Measurements from ENCODE around the gene SPO11. TPM values are rescaled to one million over a fixed set of nuclear protein-coding genes. Genes with fewer than 3 reads are reported as not detected.

The SPO11 gene
- total RNA-seq, 4 donors from 2014 or later: not detected

DNA sequence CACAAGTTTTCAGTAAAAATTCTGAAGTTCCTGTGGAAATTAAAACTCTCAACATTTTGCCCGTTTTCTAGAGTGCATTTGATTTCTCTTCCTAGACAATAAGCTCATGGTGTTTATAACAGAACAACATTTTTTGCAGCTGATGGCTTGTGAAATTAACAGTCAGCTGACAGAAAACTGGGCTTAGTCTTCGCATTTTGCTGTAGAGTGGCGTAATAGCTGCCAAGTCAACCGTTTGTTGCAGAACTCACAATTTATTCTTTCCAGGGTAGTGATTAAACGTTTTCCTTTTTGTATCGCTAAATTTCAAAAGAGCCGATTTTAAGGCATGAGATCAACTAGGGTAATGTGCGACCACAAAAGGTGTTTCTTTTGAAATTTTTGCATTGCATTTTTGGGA lies 1.4 kb downstream of the SPO11 start:
- H3K27me3 ChIP-seq: no peaks in the 10 kb centered on the region
- no peaks in the 10 kb centered on the region for H3K9me3 ChIP-seq
- DNase-seq: no peak
- H3K36me3 ChIP-seq: no peaks in the 10 kb centered on the region
- H3K27ac ChIP-seq: no peak overlapping the region
- no peak for TF ChIP-seq POLR2A (IDR thresholded peaks at IDR 0.05)
- TF ChIP-seq, protein P1, sequence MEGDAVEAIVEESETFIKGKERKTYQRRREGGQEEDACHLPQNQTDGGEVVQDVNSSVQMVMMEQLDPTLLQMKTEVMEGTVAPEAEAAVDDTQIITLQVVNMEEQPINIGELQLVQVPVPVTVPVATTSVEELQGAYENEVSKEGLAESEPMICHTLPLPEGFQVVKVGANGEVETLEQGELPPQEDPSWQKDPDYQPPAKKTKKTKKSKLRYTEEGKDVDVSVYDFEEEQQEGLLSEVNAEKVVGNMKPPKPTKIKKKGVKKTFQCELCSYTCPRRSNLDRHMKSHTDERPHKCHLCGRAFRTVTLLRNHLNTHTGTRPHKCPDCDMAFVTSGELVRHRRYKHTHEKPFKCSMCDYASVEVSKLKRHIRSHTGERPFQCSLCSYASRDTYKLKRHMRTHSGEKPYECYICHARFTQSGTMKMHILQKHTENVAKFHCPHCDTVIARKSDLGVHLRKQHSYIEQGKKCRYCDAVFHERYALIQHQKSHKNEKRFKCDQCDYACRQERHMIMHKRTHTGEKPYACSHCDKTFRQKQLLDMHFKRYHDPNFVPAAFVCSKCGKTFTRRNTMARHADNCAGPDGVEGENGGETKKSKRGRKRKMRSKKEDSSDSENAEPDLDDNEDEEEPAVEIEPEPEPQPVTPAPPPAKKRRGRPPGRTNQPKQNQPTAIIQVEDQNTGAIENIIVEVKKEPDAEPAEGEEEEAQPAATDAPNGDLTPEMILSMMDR (IDR thresholded peaks at IDR 0.05): no peak
- H3K4me3 ChIP-seq: no peak overlapping the region
- H3K4me1 ChIP-seq: peaks cover 0 to 3% (median 0%) of the 10 kb centered on the region in 4 donors

DNA sequence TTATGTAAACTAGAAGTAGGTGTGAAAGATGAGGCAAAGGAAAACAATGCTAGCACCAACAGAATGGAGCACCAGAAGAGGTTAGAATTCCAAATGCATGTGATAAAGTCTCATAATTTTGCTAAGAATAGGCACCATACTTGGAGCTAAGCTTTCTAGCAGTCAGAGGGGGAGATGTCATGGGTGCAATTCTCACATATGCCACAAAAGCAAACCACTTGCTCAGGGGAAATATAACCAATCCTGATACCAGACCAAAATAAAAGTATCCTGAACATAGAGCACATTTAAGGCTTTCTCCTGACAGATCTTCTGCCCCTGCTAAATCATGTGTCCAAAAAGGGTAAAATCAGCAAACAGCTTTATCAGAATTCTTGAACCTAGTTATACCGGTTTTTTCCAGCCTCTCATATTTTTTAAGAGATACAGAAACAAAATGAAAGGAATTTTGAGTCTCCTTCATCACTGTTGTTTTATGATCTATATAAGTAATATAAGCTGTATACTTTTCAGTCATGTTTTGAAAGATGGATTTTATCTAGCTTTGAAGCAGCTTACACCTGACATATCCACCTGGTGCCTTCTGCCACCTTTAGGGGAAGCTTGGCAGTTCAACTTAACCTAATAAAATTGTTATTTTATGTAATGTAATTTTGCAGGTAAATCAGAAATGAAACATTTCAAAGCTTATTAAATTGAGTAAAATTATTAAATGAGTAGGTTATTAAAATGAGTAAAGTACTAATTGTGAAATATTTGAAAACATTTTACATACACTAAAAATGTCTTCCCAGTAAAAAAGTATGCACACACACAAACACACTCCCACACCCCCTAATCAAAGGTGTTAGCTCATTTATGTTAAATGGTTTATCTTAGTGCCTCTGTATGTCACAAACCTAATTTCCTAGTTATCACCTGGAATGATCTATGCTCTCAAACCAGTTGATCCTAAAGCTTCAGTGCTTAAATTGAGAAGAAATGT lies 2.8 kb downstream of the SPO11 start:
- H3K27me3 ChIP-seq: no peaks in the 10 kb centered on the region
- no peaks in the 10 kb centered on the region for H3K36me3 ChIP-seq
- H3K4me3 ChIP-seq: no peak overlapping the region
- no peaks in the 10 kb centered on the region for H3K4me1 ChIP-seq
- H3K27ac ChIP-seq: no peak overlapping the region
- no peaks in the 10 kb centered on the region for H3K9me3 ChIP-seq
- DNase-seq: no peak
- TF ChIP-seq POLR2A (IDR thresholded peaks at IDR 0.05): no peak
- TF ChIP-seq, protein P1 (IDR thresholded peaks at IDR 0.05): peak in 1 of 6 experiments; percentile 18

DNA sequence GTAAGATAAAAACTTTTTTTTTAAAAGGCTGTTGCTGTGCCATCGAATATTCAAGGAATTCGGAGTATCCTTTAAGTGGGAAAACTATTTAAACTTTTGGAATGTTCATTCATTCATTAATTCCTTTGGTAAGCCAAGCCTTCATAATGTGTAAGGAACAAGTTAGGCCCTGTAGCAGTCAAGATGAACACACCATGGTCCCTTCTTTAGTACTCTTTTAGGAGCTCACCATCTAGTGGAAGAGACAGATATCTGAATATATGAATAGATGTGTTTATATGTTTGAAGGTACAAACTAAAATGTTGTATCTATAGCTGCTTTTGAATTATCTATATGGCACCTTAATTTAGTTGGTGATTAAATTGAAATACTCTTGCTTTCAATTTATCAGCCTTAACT lies 5.8 kb downstream of the SPO11 start:
- Histone ChIP-seq H3K36me3 (no peaks in the 10 kb centered on the region), H3K27me3 (no peaks in the 10 kb centered on the region), H3K4me1 (no peaks in the 10 kb centered on the region), H3K4me3 (no peak overlapping the region), H3K27ac (no peak overlapping the region), H3K9me3 (no peaks in the 10 kb centered on the region)
- DNase-seq: no peak
- TF ChIP-seq, protein P1 (IDR thresholded peaks at IDR 0.05): no peak
- TF ChIP-seq POLR2A (IDR thresholded peaks at IDR 0.05): no peak

DNA sequence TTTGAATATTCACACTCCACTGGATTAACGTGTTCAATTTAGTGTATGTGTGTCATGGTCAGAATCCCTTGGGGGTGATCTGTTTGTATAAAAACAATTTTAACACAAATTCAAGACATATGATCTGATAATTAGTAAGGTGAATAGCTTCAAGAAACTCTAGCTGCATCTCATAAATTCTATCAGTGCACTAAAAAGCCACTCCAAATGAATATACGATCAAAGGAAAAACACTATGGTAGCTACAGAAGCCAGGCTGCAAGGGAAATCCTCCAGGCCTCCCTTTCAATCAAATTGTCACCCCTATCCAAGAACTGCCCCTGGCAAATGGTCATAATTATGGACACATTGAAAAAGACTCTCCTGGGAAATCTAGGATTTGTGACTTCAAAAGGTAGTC lies 12.1 kb downstream of the SPO11 start:
- H3K4me3 ChIP-seq: no peak overlapping the region
- no peaks in the 10 kb centered on the region for H3K36me3 ChIP-seq
- H3K9me3 ChIP-seq: no peaks in the 10 kb centered on the region
- no peaks in the 10 kb centered on the region for H3K27me3 ChIP-seq
- DNase-seq: no peak
- no peak overlapping the region for H3K27ac ChIP-seq
- TF ChIP-seq, protein P1 (IDR thresholded peaks at IDR 0.05): no peak
- no peak for TF ChIP-seq POLR2A (IDR thresholded peaks at IDR 0.05)
- H3K4me1 ChIP-seq: no peaks in the 10 kb centered on the region

DNA sequence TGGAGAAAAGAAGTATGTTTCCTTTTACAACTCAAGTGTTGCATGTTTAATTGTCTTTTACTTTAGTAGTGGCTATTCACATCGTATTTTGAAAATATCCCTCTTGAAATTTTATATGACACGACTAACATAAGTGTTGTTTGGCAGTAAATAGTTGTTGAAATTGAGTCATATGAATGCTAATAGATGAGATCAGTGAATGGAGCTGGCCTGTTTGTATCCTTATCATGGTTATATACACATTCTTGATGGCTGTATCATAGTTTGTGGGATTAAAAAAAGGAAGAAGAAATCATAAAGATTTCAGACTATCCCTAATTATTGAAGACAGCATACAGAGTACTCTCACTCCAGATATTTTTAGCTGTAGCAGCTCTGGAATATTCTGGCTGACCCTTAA lies 13.2 kb downstream of the SPO11 start:
- Histone ChIP-seq H3K36me3 (no peaks in the 10 kb centered on the region), H3K9me3 (no peaks in the 10 kb centered on the region), H3K4me1 (no peaks in the 10 kb centered on the region), H3K4me3 (no peak overlapping the region), H3K27me3 (no peaks in the 10 kb centered on the region), H3K27ac (no peak overlapping the region)
- TF ChIP-seq POLR2A (IDR thresholded peaks at IDR 0.05): no peak
- TF ChIP-seq, protein P1 (IDR thresholded peaks at IDR 0.05): no peak
- no peak for DNase-seq

Measured in Peyer's patch (tissue), 4 donors.